ENCODE results near the gene AURKAIP1. TPM values are rescaled to one million over a fixed set of nuclear protein-coding genes. Genes with fewer than 3 reads are reported as not detected.
"Not testable (repeated sequence)": the region's sequence is repeated elsewhere in the genome, so short reads cannot be mapped to it uniquely, and the experiment has no call there.

AURKAIP1 gene
- total and polyA plus RNA-seq, 2 experiments from 2014 or later: 118 to 218 TPM

- Histone ChIP-seq H3K4me2 (ENCODE audit: unreplicated experiment) (no peak overlapping the region), H4K20me1 (ENCODE audit: insufficient read depth) (no peaks in the 10 kb centered on the region), H3F3A (ENCODE audit: insufficient read depth) (no peaks in the 10 kb centered on the region), H2AFZ (peak overlapping the region; percentile 68), H3K27me3 (replicated peaks; ENCODE audit: insufficient read depth) (no peaks in the 10 kb centered on the region), H3K9ac (peak overlapping the region; percentile 46; the same call in 1 of the 2 replicates), H3K9me3 (ENCODE audit: low read depth) (no peaks in the 10 kb centered on the region), H3K27ac (no peak overlapping the region), H3K79me2 (ENCODE audit: insufficient read depth) (no peaks in the 10 kb centered on the region), H3K4me1 (ENCODE audit: insufficient read depth) (no peaks in the 10 kb centered on the region), H3K36me3 (ENCODE audit: low read depth) (no peaks in the 10 kb centered on the region), H3K9me2 (ENCODE audit: insufficient read depth) (no peaks in the 10 kb centered on the region), H3K4me3 (no peak overlapping the region)
- WGBS, 2 experiments (ENCODE audit: low coverage in 1 of 2, low lambda C conversion rate in 2 of 2, missing lambda C conversion rate in 2 of 2): 82 to 84% methylated on average over 20 to 21 of the region's 21 CpGs
- DNase-seq: no peak
- TF ChIP-seq EZH2phosphoT487 (IDR thresholded peaks at IDR 0.05; ENCODE audit: insufficient read depth, low read depth) (no peak), EZH2 (IDR thresholded peaks at IDR 0.05; ENCODE audit: insufficient read depth, poor library complexity, severe bottlenecking) (no peak)
- in situ Hi-C loops (cut with MboI): no loop called here
Observed at GRCh38 chr1:1419363-1419812, 44.4 kb upstream of the AURKAIP1 start.

- WGBS, 2 experiments (ENCODE audit: low coverage in 1 of 2, low lambda C conversion rate in 2 of 2, missing lambda C conversion rate in 2 of 2): 89 to 90% methylated on average over 23 to 26 of the region's 26 CpGs
- no peaks in the 10 kb centered on the region for H3K4me1 ChIP-seq (ENCODE audit: insufficient read depth)
- H3K9me3 ChIP-seq (ENCODE audit: low read depth): no peaks in the 10 kb centered on the region
- no peaks in the 10 kb centered on the region for H3K79me2 ChIP-seq (ENCODE audit: insufficient read depth)
- in situ Hi-C loops (cut with MboI): no loop called here
- no peaks in the 10 kb centered on the region for H4K20me1 ChIP-seq (ENCODE audit: insufficient read depth)
- H2AFZ ChIP-seq: no peak overlapping the region
- no peak for DNase-seq
- H3K9me2 ChIP-seq (ENCODE audit: insufficient read depth): no peaks in the 10 kb centered on the region
- no peak overlapping the region for H3K4me2 ChIP-seq (ENCODE audit: unreplicated experiment)
- no peak overlapping the region for H3K9ac ChIP-seq
- no peaks in the 10 kb centered on the region for H3K36me3 ChIP-seq (ENCODE audit: low read depth)
- TF ChIP-seq EZH2phosphoT487 (IDR thresholded peaks at IDR 0.05; ENCODE audit: insufficient read depth, low read depth): no peak
- no peak overlapping the region for H3K4me3 ChIP-seq
- no peaks in the 10 kb centered on the region for H3K27me3 ChIP-seq (replicated peaks; ENCODE audit: insufficient read depth)
- no peak overlapping the region for H3K27ac ChIP-seq
- no peaks in the 10 kb centered on the region for H3F3A ChIP-seq (ENCODE audit: insufficient read depth)
Observed at GRCh38 chr1:1418464-1419362, 43.7 kb upstream of the AURKAIP1 start.

- DNase-seq; H3K79me2 ChIP-seq (ENCODE audit: insufficient read depth); H3F3A ChIP-seq (ENCODE audit: insufficient read depth); H3K36me3 ChIP-seq (ENCODE audit: low read depth); H3K9ac ChIP-seq; H2AFZ ChIP-seq; H3K4me2 ChIP-seq (ENCODE audit: unreplicated experiment); H3K4me1 ChIP-seq (ENCODE audit: insufficient read depth); H3K4me3 ChIP-seq; H4K20me1 ChIP-seq (ENCODE audit: insufficient read depth); H3K27me3 ChIP-seq (replicated peaks; ENCODE audit: insufficient read depth); H3K9me3 ChIP-seq (ENCODE audit: low read depth); H3K9me2 ChIP-seq (ENCODE audit: insufficient read depth); in situ Hi-C loops (cut with MboI); H3K27ac ChIP-seq: not testable (repeated sequence)
- WGBS, 2 experiments (ENCODE audit: low coverage in 1 of 2, low lambda C conversion rate in 2 of 2, missing lambda C conversion rate in 2 of 2): 90 to 91% methylated on average over 25 of the region's 25 CpGs
Observed at GRCh38 chr1:1417825-1418463, 42.9 kb upstream of the AURKAIP1 start.

- H3K4me2 ChIP-seq (ENCODE audit: unreplicated experiment); DNase-seq; H4K20me1 ChIP-seq (ENCODE audit: insufficient read depth); H3K4me1 ChIP-seq (ENCODE audit: insufficient read depth); H3K27ac ChIP-seq; H3K27me3 ChIP-seq (replicated peaks; ENCODE audit: insufficient read depth); H3K9me2 ChIP-seq (ENCODE audit: insufficient read depth); H3K9me3 ChIP-seq (ENCODE audit: low read depth); H3K36me3 ChIP-seq (ENCODE audit: low read depth); H3F3A ChIP-seq (ENCODE audit: insufficient read depth); H3K9ac ChIP-seq; H3K79me2 ChIP-seq (ENCODE audit: insufficient read depth); H3K4me3 ChIP-seq; H2AFZ ChIP-seq; in situ Hi-C loops (cut with MboI): not testable (repeated sequence)
- 70 to 74% methylated on average over 5 of the region's 5 CpGs for WGBS, 2 experiments (ENCODE audit: low coverage in 1 of 2, low lambda C conversion rate in 2 of 2, missing lambda C conversion rate in 2 of 2)
Observed at GRCh38 chr1:1417396-1417795, 42.4 kb upstream of the AURKAIP1 start.

Measured in GM23248 (cell line).